HFF-Myc (cell line): ENCODE results near the gene ESR1.

ENCODE experiments used
- DNase-seq: peaks from one replicate; pipeline ENCODE4 v3.0.0-alpha.2; 2011; ENCODE audit warnings: low read depth; ENCODE audit errors: extremely low read depth
- H3K4me3 ChIP-seq: replicated peaks from 2 replicates; pipeline ENCODE4 v1.5.1; 2011; ENCODE audit warnings: low read depth, mild to moderate bottlenecking, control low read depth, low read length
- TF ChIP-seq, protein P1 (sequence below): IDR thresholded peaks from 2 replicates; pipeline ENCODE4 v1.5.1; 2012; ENCODE audit warnings: mild to moderate bottlenecking, low read depth, low read length, control low read depth; ENCODE audit errors: missing control alignments

Gene ESR1

DNA sequence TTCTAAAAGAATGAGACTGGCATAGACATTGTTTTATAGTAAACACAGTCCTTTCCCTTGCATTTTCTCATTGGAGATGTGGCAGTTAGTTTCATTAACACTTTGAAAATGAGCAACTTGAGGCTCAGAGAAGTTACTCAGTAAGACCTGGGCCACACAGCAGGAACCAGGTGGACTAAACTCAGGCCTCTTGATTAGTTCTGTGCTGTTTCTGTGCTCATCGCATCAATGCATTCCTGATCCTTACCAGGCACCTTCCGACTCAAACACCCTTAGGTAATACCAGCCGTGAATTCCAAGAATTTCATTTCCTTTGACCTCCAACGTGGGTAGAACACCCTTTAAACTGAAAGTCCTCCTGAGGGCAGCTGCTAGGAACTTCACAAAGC lies 362.8 kb downstream of the ESR1 start:
- no peak overlapping the region for H3K4me3 ChIP-seq
- TF ChIP-seq, protein P1, sequence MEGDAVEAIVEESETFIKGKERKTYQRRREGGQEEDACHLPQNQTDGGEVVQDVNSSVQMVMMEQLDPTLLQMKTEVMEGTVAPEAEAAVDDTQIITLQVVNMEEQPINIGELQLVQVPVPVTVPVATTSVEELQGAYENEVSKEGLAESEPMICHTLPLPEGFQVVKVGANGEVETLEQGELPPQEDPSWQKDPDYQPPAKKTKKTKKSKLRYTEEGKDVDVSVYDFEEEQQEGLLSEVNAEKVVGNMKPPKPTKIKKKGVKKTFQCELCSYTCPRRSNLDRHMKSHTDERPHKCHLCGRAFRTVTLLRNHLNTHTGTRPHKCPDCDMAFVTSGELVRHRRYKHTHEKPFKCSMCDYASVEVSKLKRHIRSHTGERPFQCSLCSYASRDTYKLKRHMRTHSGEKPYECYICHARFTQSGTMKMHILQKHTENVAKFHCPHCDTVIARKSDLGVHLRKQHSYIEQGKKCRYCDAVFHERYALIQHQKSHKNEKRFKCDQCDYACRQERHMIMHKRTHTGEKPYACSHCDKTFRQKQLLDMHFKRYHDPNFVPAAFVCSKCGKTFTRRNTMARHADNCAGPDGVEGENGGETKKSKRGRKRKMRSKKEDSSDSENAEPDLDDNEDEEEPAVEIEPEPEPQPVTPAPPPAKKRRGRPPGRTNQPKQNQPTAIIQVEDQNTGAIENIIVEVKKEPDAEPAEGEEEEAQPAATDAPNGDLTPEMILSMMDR: no peak
- DNase-seq: no peak

DNA sequence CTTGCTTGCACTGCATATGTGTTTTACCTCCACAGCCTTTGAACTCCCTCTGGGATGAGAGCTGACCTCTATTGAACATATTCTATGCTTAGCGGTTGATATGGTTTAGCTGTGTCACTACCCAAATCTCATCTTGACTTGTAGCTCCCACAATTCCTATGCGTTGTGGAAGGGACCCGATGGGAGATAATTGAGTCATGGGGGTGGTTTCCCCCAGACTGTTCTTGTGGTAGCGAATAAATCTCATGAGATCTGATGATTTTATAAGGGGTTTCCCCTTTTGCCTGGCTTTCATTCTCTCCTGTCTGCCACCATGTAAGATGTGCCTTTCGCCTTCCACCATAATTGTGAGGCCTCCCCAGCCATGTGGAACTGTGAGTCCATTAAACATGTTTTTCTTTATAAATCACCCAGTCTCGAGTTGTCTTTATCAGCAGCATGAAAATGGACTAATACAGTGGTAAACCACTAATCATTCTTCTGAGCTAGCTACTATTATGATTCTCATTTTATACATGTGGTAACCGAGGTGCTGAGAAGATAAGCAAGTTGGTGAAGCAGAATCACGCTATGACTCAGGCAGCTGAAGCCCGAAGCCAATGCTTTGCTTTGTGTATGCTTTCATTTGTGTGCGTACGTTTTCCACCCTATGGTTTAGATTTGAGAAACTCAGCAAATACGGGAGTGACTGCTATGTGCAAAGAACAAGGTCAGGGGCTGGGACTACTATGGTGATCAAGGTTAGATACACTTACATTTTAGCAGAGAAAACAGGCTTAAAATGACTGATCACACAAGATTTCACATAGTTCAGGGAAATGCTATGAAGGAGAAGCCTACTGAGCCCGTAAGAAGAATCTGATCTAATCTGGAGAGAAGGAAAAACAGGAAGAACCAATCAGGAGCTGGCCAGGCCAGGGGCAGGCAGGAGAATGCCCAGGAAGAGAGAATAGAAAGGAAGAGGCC lies 363.5 kb downstream of the ESR1 start:
- TF ChIP-seq, protein P1: no peak
- DNase-seq: no peak
- no peak overlapping the region for H3K4me3 ChIP-seq

DNA sequence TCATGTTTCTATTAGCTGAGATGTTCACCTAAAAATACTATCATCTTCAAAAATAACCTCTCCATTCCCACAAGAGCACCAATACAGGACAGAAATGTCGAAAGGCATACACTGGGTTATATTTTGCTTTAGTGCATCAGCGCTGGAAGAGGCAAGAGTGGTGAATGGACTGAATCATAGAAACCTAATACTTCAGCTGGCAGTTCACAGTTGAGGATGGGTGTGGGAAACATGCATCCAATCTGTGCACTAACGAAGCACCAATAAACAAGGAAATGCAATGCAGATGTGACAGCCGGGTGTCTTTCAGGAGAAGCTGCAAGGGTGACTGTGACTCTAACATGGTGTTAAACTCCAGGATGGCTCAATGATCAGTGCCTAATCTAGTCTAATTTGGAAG lies 365.8 kb downstream of the ESR1 start:
- DNase-seq: peak; percentile 52
- H3K4me3 ChIP-seq: no peak overlapping the region
- TF ChIP-seq, protein P1: no peak

DNA sequence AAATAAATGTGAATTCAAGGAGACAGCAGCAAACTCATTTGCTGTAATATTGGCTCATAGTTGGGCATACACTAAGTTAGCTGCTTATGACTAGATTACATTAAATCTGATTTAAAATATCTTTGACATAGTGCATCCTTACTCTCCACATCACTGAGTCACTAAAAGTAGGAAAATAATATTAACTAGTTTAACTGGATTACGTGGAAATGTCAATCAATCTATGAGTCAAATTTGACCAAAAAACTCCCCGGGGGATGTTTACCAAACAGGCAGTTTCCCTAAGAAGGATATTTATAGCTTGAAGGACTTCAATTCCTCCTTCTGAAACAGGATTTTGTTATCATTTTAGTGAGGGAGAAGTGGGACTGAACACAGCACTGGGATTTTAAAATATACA lies 366.5 kb downstream of the ESR1 start:
- TF ChIP-seq, protein P1: no peak
- DNase-seq: no peak
- no peak overlapping the region for H3K4me3 ChIP-seq

DNA sequence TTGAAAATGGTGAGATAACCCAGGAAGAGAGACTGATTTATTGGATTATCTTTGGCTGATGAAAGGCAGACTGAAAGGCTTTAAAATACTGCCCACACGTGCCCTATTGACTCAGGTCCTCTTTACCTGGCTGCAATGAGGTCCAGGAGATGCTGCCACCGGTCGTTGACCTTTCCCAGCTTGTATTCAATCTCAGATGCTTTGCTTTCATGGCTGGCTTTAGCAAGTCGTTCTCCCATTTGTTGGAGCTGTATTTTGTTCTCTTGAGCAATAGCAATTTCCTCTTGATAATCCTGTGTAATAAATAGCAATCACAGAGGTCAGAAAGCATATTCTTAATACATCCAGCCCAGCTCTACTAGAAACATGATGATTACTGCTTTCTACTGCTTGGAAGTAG lies 368.8 kb downstream of the ESR1 start:
- TF ChIP-seq, protein P1: no peak
- no peak for DNase-seq
- H3K4me3 ChIP-seq: no peak overlapping the region
